Activated gamma-delta T cell (primary cell): ENCODE results near the gene PARP6.

ENCODE experiments used
- DNase-seq: peaks from one replicate; lab custom pipeline; 2025; lab: John Stamatoyannopoulos, UW

PARP6 gene

GRCh38 chr15:72199721-72200212 is 72.6 kb downstream of the PARP6 start:
- DNase-seq = no peak

- DNase-seq = no peak
These were observed 73.2 kb downstream of the PARP6 start for GRCh38 chr15:72199205-72199515.

GRCh38 chr15:72198356-72199204 is 73.8 kb downstream of the PARP6 start:
- DNase-seq = no peak

- DNase-seq = no peak
These were observed 74.6 kb downstream of the PARP6 start, which contains the start of gene GRAMD2A for GRCh38 chr15:72197460-72198355. Gene GRAMD2A, minus strand, starts transcription at chr15:72197787.

- DNase-seq = no peak
These were observed 75.3 kb downstream of the PARP6 start for GRCh38 chr15:72197041-72197459.

- DNase-seq = no peak
These were observed 75.8 kb downstream of the PARP6 start for GRCh38 chr15:72196409-72197040.

GRCh38 chr15:72195101-72195511 is 77.2 kb downstream of the PARP6 start:
- no peak for DNase-seq

- DNase-seq = no peak
These were observed 78.4 kb downstream of the PARP6 start for GRCh38 chr15:72193836-72194396.

- DNase-seq = no peak
These were observed 79.9 kb downstream of the PARP6 start for GRCh38 chr15:72192416-72192815.
